Progenitor cell of endocrine pancreas (in vitro differentiated cells): ENCODE results near the gene GLRX2. TPM values are rescaled to one million over a fixed set of nuclear protein-coding genes. Genes with fewer than 3 reads are reported as not detected.
"Not testable (repeated sequence)": the region's sequence is repeated elsewhere in the genome, so short reads cannot be mapped to it uniquely, and the experiment has no call there.

Experiments used
- DNase-seq: peaks from one replicate; pipeline ENCODE4 v3.0.0; 2021; ENCODE audit warnings: low spot score; ENCODE audit not compliant: unreplicated experiment
- H3K27ac Mint-ChIP-seq: 2 replicates; pipeline ENCODE4 v1.8.0; 2021; ENCODE audit warnings: mild to moderate bottlenecking, moderate library complexity, mixed read lengths
- H3K27me3 Mint-ChIP-seq: 2 replicates; pipeline ENCODE4 v1.8.0; 2021; ENCODE audit warnings: mixed read lengths
- H3K36me3 Mint-ChIP-seq: 2 replicates; pipeline ENCODE4 v1.8.0; 2022; ENCODE audit warnings: mixed read lengths; ENCODE audit not compliant: insufficient read depth
- H3K4me1 Mint-ChIP-seq: 2 replicates; pipeline ENCODE4 v1.8.0; 2021; ENCODE audit warnings: low read depth, mixed read lengths
- H3K4me3 Mint-ChIP-seq: 2 replicates; pipeline ENCODE4 v1.8.0; 2021; ENCODE audit warnings: low read depth, mild to moderate bottlenecking, moderate library complexity, mixed read lengths
- H3K9me3 Mint-ChIP-seq: 2 replicates; pipeline ENCODE4 v1.8.0; 2021; ENCODE audit warnings: low read depth, mixed read lengths
- microRNA-seq: library from miRNA; unstranded; fragments of <30 nt; microRNA quantifications from one replicate; pipeline ENCODE4 v1.1.0, GENCODE V29; 2020; ENCODE audit warnings: borderline number of aligned reads; ENCODE audit not compliant: unreplicated experiment
- total RNA-seq: library from RNA; stranded (reverse); gene quantifications from 2 replicates; pipeline ENCODE4 v1.2.1, GENCODE V29; 2021
- TF ChIP-seq, protein P1 (sequence below): fragments of 200-600 bp; sonication (generic); IDR thresholded peaks from one replicate; pipeline ENCODE4 v1.5.0; 2021; ENCODE audit warnings: antibody characterized with exemption, mild to moderate bottlenecking; ENCODE audit not compliant: unreplicated experiment

The GLRX2 gene
- total RNA-seq, 1 donor from 2014 or later = 8.5 TPM

DNA sequence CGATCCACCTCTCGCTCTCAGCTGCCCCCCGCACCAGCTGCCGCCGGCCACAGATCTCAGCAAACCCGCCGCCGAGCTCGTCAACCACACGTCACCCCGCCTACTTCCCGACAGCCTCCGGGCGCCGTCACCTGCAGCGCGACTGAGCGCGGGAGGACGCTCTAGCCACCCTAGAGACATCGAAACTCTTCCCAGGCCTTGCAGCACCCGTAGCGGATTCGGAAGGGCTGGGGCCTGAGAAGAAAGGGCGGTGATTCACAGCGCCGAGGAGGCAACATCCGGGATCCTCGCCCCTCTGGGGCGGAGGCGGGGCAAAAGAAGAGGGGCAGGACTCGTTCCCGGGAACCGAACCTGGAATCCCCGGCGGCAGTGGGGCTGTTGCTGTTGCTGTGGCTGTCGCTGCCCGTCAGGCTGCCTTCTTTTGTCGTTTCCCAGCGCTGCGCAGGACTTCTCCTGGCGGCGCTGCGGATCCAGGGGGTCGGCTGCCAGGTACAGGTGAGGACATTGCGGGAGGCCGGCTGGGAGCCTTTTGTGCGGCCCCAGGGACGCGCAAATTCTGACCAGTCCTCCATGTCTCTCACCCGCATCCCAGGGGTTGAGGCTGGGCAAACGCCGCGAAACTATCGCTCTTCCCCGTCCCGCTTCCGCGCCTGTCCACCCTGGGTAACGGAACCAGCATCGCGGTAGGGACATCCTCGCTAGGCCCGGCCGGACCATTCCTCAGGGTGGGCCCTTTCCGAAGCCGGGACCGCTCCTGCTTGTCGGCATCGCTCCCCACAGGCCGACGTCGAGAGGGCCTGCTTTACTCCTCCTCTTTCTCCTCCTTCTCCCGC, 45.7 kb downstream of the GLRX2 start, which contains the start of the genes RO60 and UCHL5:
Gene RO60 (plus strand): TSS at position 331 of the 833 bp plus-strand sequence. CDS start 9,443 bp downstream, outside the sequence.
Gene UCHL5 (minus strand): TSS at position 79 of the 833 bp plus-strand sequence. CDS start 100 bp downstream, outside the sequence.
- Mint-ChIP-seq H3K9me3 (no peaks in the 10 kb centered on the region), H3K4me3 (peak within 1 kb of the TSS; percentile 99), H3K27ac (peak within 1 kb of the TSS; percentile 98), H3K4me1 (peaks cover 22% of the 10 kb centered on the region), H3K36me3 (peaks cover 5% of the 10 kb centered on the region), H3K27me3 (no peaks in the 10 kb centered on the region)
- peak; percentile 84 for DNase-seq
- TF ChIP-seq, protein P1, sequence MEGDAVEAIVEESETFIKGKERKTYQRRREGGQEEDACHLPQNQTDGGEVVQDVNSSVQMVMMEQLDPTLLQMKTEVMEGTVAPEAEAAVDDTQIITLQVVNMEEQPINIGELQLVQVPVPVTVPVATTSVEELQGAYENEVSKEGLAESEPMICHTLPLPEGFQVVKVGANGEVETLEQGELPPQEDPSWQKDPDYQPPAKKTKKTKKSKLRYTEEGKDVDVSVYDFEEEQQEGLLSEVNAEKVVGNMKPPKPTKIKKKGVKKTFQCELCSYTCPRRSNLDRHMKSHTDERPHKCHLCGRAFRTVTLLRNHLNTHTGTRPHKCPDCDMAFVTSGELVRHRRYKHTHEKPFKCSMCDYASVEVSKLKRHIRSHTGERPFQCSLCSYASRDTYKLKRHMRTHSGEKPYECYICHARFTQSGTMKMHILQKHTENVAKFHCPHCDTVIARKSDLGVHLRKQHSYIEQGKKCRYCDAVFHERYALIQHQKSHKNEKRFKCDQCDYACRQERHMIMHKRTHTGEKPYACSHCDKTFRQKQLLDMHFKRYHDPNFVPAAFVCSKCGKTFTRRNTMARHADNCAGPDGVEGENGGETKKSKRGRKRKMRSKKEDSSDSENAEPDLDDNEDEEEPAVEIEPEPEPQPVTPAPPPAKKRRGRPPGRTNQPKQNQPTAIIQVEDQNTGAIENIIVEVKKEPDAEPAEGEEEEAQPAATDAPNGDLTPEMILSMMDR = no peak

DNA sequence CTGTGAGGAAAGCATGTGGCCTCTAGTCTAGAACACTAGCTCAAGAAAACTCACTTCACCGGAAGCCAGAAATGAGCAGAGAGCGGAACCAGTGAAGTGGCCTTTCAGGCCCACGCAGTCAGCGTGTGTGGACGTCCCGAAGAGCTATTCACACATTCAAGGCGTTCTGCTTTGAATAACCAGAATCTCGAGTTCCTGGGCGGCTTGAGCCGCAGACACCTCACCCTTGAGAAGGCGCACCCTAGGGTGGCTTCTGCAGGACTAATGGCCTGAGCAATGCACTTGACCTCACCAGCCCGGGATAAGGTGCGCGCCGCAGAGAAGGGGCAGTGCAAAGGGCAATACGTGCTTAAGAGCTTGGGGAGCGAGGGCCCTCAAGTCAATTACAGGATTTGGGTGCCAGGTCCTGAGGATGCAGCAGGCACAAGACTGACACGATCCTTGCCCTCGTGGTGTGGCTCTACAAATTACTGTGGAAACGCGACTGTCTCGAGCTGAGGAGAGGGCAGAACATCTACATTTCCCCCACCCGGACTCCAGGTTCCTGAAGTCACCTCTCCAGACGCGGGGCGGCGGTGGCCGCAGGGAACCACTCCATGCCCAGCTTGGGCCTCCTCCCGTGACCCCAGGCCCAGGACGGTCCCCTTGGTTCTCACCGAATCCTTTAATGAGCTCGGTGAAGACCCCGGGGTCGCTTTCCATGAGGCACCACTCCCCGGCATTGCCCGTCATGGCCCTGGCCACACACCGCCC, 46.5 kb downstream of the GLRX2 start:
- Mint-ChIP-seq H3K27ac (peak overlapping the region; percentile 98), H3K36me3 (peaks cover 5% of the 10 kb centered on the region), H3K9me3 (no peaks in the 10 kb centered on the region), H3K27me3 (no peaks in the 10 kb centered on the region), H3K4me3 (peak overlapping the region; percentile 99), H3K4me1 (peaks cover 22% of the 10 kb centered on the region)
- TF ChIP-seq, protein P1 = no peak
- DNase-seq = peak; percentile 11

DNA sequence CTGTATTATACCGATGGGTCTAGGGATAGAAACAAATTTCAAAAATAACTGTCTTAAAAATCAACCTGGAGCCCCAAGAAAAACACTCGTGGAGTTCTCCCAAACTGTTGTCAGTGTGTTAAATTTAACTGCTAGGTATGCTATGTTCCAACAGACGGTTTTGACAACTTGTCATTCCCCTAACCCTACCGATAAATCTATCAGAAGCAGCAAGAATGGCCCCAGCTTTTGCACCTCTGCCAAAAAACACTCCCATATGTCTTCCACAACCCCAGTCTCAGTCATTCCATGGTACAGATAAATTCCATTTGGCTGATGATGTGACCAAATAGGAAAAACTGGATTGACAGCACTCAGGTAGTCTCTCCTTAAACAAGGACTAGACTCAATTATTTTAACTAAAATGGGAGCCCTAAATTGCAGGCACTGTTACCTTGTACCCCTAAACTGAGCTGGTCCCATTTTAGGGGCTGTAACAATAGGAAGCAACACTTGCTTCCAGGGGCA, 51.0 kb downstream of the GLRX2 start:
- H3K9me3 Mint-ChIP-seq = no peaks in the 10 kb centered on the region
- TF ChIP-seq, protein P1 = no peak
- no peak overlapping the region for H3K27ac Mint-ChIP-seq
- peaks cover 10% of the 10 kb centered on the region for H3K4me1 Mint-ChIP-seq
- DNase-seq = no peak
- H3K36me3 Mint-ChIP-seq = peaks cover 1% of the 10 kb centered on the region
- H3K27me3 Mint-ChIP-seq = no peaks in the 10 kb centered on the region
- no peak overlapping the region for H3K4me3 Mint-ChIP-seq

DNA sequence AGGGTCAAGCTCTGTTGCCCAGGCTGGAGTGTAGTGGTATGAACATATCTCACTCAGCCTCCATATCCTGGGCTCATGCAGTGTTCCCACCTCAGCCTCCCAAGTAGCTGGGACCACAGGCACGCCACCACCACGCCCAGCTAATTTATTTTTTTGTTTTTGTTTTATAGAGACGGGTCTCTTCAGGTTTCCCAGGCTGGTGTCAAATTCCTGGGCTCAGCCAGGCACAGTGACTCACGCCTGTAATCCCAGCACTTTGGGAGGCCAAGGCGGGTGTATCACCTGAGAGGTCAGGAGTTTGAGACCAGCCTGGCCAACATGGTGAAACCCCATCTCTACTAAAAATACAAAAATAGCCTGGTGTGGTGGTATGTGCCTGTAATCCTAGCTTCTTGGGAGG, 56.3 kb downstream of the GLRX2 start:
- not testable (repeated sequence) for H3K27ac Mint-ChIP-seq, H3K4me3 Mint-ChIP-seq, H3K27me3 Mint-ChIP-seq, H3K4me1 Mint-ChIP-seq, DNase-seq, H3K9me3 Mint-ChIP-seq, H3K36me3 Mint-ChIP-seq

Small RNA genes lying within 50 kb of the gene (microRNA-seq; reads per million reads assigned to microRNA genes)
- 2.4 reads per million for gene MIR1278

Other genes with a start within 250 kb of the GLRX2 start
- 25.3 and 28.5 TPM in 2 replicates for gene UCHL5, start 46.1 kb downstream of the GLRX2 start, total RNA-seq
- gene RO60, start 45.8 kb downstream of the GLRX2 start, total RNA-seq = 87.8 and 92.4 TPM in 2 replicates
- gene CDC73, start 16.6 kb upstream of the GLRX2 start, total RNA-seq = 62.7 and 64.0 TPM in 2 replicates
- gene B3GALT2, start 81.2 kb upstream of the GLRX2 start, total RNA-seq = 0.44 and 0.79 TPM in 2 replicates